ENCODE data around the gene STAT5A.
A peak's percentile ranks its signal among the peaks of the same experiment; 100 is the strongest.

STAT5A gene

GRCh38 chr17:42270170-42270535 lies 18.1 kb upstream of the STAT5A start:
- DNase-seq = no peak

DNA sequence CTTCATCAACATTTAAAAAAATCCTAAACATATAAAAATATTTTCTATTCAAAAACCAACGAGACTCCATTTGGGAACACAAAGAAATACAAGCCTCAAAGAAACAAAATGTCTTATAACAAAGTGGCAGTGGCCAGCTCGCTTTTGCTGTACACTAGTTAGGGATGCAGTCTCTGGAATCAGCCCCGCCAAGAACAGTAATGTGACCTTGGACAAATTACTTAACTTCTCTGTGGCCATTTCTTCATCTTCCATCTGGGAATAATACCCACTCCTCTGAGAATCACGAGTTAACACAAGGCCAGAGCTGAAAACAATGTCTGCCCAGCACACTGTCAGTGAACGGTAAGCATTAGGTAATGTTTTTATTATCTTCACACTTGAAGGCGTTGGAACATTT lies 17.7 kb upstream of the STAT5A start:
- no peak for DNase-seq

- DNase-seq = no peak
Measured at GRCh38 chr17:42271006-42271778, 17.1 kb upstream of the STAT5A start.

DNA sequence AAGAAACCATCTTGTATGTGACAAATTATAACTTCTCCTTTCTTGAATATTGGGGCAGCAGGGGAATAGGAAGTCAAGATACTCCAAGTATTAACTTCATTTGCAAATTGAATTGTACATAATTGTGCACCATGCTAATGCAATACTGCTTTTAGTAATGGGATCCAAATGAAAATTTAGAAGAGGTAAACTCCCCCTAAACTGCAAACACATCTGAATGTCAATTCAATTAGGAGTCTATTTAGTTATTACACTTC lies 16.6 kb upstream of the STAT5A start:
- DNase-seq = no peak

- DNase-seq = no peak
Measured at GRCh38 chr17:42272162-42272907, 16.0 kb upstream of the STAT5A start.

GRCh38 chr17:42273474-42274252 lies 14.6 kb upstream of the STAT5A start:
- DNase-seq = no peak

GRCh38 chr17:42274253-42274542 lies 14.1 kb upstream of the STAT5A start:
- DNase-seq = no peak

DNA sequence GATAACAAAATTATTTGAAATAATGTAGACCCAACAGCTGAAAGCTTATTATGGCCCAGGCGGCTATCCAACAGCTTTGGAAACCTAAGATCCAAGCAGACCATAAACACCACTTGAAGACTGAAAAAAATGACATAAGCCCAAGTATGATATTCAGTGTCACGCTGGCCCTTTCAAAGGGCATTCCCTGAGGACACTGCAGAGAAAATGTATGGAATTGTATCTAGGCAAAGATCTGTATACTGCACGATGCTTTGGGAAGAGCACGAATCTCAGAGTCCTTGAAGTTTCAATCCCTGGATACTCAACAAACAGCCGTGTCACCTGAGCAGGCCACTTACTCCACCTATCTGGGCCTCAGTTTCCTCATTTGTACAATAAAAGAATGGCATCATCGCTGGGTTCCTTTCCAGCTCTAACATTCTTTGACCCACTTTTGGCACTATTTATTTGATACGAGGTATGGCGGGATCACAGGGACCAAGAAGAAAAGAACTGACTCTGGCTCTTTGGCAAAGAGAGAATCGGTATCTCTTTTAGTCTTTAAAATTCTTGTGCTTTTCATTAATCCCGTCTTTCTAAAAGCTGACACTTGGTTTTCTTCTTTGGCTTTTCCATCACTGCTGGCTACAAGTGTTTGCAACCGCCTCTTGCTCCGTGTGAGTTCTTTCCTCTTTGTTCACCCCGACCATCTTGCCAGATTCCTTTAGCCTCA lies 13.3 kb upstream of the STAT5A start:
- DNase-seq = no peak

DNA sequence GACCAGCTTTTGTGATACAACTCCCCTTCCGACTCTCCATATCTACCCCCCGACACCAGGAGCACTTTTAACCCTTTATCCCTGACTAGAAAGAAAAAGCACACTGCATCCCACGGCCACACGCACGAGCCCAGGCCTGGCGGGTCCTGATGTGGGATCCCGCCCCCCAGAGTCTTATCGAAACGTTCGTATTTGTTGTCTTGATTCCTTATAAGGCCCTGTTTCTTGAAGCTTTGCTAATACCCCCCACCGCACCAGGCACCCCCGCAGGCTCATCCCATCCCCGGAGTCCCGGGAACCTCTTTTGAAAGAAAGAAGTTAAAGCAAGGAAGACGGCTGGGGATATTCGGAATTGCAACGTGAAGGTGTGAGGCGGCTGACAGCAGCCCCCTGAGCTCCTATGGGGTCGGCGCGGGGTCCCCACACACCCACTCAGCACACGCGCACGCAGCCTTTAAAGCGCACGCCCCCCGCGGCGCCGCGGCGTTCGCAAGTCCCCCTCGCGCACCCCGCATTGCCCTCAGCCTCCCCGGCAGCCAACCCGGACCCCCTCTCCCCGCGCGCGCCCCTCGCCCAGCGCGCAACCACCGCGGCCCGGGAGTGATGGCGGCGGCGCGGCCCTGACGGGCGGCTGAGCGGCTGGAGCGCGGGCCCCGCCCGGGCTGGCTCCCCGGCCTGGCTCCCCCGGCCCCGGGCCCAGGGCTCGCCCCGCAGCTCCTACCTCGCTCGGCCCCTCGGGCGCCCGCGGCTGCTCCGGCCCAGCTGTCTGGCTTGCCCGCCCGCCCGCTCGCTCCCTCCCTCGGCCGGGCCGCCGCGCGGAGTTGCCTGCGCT lies 12.6 kb upstream of the STAT5A start:
- peak; percentile 45 for DNase-seq

- DNase-seq = peak; percentile 75
Measured at GRCh38 chr17:42276359-42276608, 12.0 kb upstream of the STAT5A start, which contains the start of gene STAT5B. Gene STAT5B (minus strand): TSS chr17:42276391. CDS start chr17:42232127, 44,264 bp downstream.

DNA sequence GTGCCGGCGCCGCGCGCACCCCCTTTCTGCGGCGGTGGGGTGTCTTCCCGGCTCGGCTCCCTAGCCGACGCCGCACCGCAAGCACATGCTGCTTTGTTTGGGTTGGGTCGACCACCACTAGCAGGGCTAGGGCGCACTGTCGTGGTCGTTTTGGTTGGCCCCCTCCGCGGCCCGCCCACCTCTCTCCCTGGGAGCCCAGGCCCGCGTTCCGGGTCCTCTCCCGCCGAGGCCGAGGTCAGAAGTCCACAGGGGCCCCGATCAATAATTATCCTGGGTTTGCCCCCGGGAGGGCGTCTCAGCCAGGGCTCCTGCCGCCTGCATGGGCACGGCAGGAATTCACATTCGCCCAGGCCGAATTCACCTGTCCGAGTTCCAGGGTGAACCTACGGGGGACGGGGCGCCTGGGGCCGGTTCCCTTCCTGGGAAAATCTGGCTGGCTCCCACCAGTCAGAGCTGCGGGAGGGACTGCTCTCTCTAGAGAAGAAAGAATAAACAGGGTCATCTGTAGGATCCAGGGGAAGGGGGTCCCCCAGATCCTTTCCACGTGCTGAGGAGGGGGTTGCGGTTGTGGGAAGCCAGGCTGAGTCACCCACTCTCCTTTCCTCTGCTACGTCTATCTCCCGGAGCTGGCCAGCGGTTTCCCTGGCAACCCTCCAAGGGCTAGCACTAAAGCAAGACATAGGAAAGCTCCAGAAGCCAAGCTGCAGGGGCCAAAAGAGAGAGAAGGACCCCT lies 11.5 kb upstream of the STAT5A start:
- peak; percentile 46 for DNase-seq

GRCh38 chr17:42277342-42277712 lies 11.0 kb upstream of the STAT5A start:
- no peak for DNase-seq

DNA sequence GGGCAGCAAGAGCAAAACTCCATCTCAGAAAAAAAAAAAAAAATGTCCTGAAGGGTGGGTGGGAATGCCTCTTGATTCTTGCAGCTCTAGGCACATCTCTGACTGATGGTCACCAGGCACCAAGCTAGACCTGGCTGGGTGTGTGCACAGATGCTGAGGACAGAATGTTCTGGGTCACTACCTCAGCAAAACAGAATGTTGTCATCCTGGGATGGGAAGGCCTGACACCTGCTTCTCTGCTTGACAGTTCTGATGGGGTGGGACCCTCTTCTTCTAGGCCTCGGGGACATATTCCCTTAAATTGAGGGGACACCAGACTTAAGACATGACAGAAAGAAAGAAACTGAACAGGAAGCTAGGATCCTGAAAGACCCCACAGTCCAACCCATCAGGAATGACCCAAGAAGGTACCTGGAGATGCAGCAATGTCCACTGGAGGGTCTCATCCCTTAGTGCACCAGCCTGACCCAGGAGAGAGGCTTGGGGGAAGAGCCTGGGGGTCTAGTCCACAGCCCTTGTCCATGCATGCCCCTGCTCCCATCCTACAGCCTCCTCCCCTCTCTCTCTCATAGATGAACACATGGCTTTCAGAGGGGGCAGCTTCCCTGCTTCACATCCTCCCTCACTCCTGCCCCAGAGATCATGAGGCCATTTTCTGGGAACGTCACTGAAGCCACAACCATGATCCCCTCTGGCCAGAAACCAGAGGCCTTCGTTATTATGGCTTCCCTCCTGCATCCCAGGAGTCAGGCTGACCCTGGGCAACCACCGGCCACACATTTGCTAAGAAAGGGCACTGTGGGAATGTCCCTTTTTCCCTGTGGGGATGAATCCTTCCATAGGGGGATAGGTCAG lies 8.3 kb upstream of the STAT5A start:
- no peak for DNase-seq

DNA sequence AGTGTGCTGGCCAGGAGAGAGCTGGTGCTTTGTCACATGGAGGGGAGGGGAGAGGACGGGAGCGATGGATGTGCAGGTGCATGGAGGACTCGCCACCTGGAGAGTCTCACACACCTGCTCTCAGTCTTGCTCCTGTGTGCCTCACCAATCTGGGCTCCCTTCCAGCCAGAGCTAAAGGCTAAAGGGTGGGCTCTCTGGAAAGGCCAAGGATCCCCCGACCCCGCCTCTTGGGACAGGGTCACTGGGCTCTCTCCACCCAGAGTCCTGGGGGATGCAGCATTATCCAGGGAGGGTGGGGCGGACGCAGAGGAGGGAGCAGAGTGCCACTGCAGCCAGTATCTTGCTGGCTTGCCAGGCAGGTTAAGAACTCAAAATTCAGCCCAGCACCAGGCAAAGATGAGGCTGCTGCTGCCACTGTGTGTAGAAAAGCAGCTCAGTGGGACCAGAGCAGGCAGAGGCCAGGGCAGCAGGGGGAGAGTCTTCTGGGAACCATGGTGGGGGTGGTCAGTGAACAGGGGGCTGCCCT lies 6.7 kb upstream of the STAT5A start:
- no peak for DNase-seq

DNA sequence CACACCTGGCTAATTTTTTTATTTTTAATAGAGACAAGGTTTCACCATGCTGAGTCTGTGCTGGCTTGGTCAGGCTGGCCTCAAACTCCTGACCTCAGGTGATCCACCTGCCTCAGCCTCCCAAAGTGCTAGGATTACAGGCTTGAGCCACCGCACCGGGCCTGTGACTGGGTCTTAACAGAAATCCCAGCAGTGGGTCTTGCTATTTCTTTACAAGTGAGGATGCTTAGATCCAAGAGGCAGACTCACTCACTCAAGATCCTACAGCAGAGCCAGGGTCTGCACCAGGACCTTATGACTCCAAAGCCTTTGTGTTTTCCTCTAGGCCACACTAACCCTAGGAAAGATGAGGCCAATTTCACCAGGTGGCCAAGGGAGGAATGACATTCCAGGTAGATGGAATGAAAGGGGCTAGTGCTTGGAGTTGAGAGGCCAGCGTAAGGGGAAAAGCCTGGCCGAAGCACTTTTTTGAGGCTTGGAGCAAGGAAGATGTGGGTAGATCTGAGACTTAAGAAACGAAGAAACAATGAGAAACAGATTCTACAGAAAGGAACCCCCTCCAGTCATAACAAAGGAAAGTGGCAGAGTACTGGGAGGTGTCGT lies 5.7 kb upstream of the STAT5A start:
- no peak for DNase-seq

DNA sequence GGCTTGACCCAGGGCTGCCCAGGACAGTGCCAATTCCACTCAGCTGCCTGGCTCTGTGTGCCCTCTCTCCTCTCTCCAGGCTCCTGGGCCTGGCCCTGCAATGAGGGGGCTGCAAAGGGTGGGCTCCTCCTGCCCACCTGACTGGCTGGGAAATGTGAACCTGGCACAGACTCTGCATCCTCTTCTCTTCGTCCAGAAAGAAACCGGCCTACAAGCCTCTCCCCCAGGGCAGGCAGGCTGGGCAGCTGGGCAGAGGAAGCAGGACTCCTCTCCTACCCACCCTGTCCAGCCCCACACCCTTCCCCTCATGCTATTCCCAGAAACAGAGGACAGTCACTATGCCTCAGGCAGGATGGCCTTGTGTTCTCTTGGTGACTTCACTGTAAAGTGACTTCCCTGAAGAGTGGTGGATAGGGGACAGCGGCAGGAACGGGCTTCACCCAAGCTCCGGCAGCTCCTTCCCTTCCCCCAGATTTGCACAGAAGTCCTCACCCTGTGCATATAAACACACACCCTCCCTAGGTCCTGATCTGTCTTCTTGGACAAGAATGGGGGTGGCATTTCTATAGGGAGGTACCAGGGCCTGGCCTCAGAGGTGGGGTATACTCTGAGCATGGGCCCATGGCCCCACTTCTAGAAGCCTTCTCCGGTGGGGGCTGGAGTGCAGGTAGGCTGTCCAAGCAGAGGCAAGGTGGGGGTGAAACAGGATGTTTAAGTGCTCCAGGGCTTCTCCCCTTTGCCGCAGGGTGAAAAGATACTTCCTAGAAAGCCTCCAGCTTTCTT lies 4.9 kb upstream of the STAT5A start:
- no peak for DNase-seq

DNA sequence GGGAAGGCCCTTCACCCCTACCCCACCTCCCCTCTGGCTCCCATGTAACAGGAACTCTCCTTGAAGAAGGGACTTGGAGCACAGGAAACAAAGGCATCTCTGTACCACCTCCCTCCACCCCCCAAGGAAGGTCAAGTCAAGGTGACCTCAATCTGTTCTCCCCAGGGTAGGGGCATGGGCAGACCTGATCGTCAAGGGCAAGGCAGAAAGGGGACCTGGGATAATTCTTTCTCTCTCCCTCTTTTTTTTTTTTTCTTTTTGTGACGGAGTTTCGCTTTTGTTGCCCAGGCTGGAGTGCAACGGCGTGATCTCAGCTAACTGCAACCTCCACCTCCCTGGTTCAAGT lies 4.3 kb upstream of the STAT5A start:
- DNase-seq = no peak

- DNase-seq = no peak
Measured at GRCh38 chr17:42284566-42284965, 3.7 kb upstream of the STAT5A start.

- DNase-seq = no peak
Measured at GRCh38 chr17:42285346-42286050, 2.8 kb upstream of the STAT5A start.

Data from CD4-positive, alpha-beta T cell treated with Interleukin-6 for 4 hours (primary cell).